ENCODE data around the gene FAM32A. TPM values are rescaled to one million over a fixed set of nuclear protein-coding genes. Genes with fewer than 3 reads are reported as not detected.

FAM32A gene
- total and polyA plus RNA-seq, 2 donors (not counting 1 experiment from before 2014, with no cell fraction given), result 53.4 to 62.0 TPM

- intact Hi-C loops (cut with micrococcal nuclease), result no loop called here
- Histone ChIP-seq H3K4me2 (replicated peaks; ENCODE audit: low read depth, low read length, poor library complexity, severe bottlenecking) (no peak overlapping the region), H3K9ac (ENCODE audit: low read length) (no peak overlapping the region), H4K20me1 (ENCODE audit: control insufficient read depth, insufficient read depth, low read length, poor library complexity, severe bottlenecking) (peaks cover 20% of the 10 kb centered on the region), H3K27me3 (replicated peaks in 1 of 4; ENCODE audit: control extremely low read depth in 1 of 4, control insufficient read depth in 3 of 4, insufficient read depth in 4 of 4, low read length in 3 of 4) (no peaks in the 10 kb centered on the region), H3K79me2 (ENCODE audit: control insufficient read depth, insufficient read depth, low read length) (peaks cover 60% of the 10 kb centered on the region), H3K4me1 (ENCODE audit: control insufficient read depth in 2 of 2, insufficient read depth in 2 of 2, low read length in 2 of 2) (no peaks in the 10 kb centered on the region), H3K36me3 (replicated peaks in 1 of 2; ENCODE audit: control extremely low read depth in 1 of 2, control insufficient read depth in 1 of 2, extremely low read depth in 1 of 2, insufficient read depth in 2 of 2, low read length in 1 of 2) (peaks cover 1 to 95% of the 10 kb centered on the region in 2 experiments), H3K4me3 (ENCODE audit: control extremely low read depth in 1 of 5, extremely low read depth in 1 of 5, insufficient read depth in 1 of 5, low read depth in 2 of 5, low read length in 4 of 5) (no peak overlapping the region), H3K9me3 (ENCODE audit: control extremely low read depth in 1 of 3, control insufficient read depth in 2 of 3, insufficient read depth in 1 of 3, low read length in 2 of 3) (peaks cover 0 to 36% (median 17%) of the 10 kb centered on the region in 3 donors), H2AFZ (ENCODE audit: insufficient read depth, low read depth, low read length, poor library complexity, severe bottlenecking) (no peak overlapping the region), H3K27ac (ENCODE audit: low read length in 2 of 2) (no peak overlapping the region)
- Mint-ChIP-seq H3K27me3 (no peaks in the 10 kb centered on the region), H3K27ac (no peak overlapping the region), H3K4me1 (no peaks in the 10 kb centered on the region), H3K4me3 (no peak overlapping the region), H3K9me3 (ENCODE audit: insufficient read depth) (peaks cover 2% of the 10 kb centered on the region)
- POLR2A ChIA-PET, result no interaction called here
- no peak for ATAC-seq (ENCODE audit: low read depth)
- CTCF ChIA-PET, result no interaction called here
- TF ChIP-seq EZH2 (IDR thresholded peaks at IDR 0.05; ENCODE audit: borderline replicate concordance, insufficient read depth, low read depth, low read length, poor library complexity, severe bottlenecking), result no peak
- TF ChIP-seq, protein P1, sequence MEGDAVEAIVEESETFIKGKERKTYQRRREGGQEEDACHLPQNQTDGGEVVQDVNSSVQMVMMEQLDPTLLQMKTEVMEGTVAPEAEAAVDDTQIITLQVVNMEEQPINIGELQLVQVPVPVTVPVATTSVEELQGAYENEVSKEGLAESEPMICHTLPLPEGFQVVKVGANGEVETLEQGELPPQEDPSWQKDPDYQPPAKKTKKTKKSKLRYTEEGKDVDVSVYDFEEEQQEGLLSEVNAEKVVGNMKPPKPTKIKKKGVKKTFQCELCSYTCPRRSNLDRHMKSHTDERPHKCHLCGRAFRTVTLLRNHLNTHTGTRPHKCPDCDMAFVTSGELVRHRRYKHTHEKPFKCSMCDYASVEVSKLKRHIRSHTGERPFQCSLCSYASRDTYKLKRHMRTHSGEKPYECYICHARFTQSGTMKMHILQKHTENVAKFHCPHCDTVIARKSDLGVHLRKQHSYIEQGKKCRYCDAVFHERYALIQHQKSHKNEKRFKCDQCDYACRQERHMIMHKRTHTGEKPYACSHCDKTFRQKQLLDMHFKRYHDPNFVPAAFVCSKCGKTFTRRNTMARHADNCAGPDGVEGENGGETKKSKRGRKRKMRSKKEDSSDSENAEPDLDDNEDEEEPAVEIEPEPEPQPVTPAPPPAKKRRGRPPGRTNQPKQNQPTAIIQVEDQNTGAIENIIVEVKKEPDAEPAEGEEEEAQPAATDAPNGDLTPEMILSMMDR (IDR thresholded peaks at IDR 0.05), result no peak
- no peak for DNase-seq
- WGBS (ENCODE audit: insufficient coverage), result 94% methylated on average over 14 of the region's 21 CpGs
Observed at GRCh38 chr19:16225279-16226183, 40.3 kb downstream of the FAM32A start.

GRCh38 chr19:16226184-16226591, 41.0 kb downstream of the FAM32A start:
- ChIA-PET CTCF (no interaction called here), POLR2A (no interaction called here)
- H3K4me3 Mint-ChIP-seq, result no peak overlapping the region
- Histone ChIP-seq H3K4me2 (replicated peaks; ENCODE audit: low read depth, low read length, poor library complexity, severe bottlenecking) (no peak overlapping the region), H4K20me1 (ENCODE audit: control insufficient read depth, insufficient read depth, low read length, poor library complexity, severe bottlenecking) (peaks cover 20% of the 10 kb centered on the region), H3K4me3 (ENCODE audit: control extremely low read depth in 1 of 5, extremely low read depth in 1 of 5, insufficient read depth in 1 of 5, low read depth in 2 of 5, low read length in 4 of 5) (no peak overlapping the region), H3K4me1 (ENCODE audit: control insufficient read depth in 2 of 2, insufficient read depth in 2 of 2, low read length in 2 of 2) (no peaks in the 10 kb centered on the region), H3K9me3 (ENCODE audit: control extremely low read depth in 1 of 3, control insufficient read depth in 2 of 3, insufficient read depth in 1 of 3, low read length in 2 of 3) (peaks cover 0 to 29% (median 10%) of the 10 kb centered on the region in 3 donors), H3K27ac (ENCODE audit: low read length in 2 of 2) (no peak overlapping the region), H3K9ac (ENCODE audit: low read length) (no peak overlapping the region), H3K79me2 (ENCODE audit: control insufficient read depth, insufficient read depth, low read length) (peaks cover 57% of the 10 kb centered on the region), H3K27me3 (replicated peaks in 1 of 4; ENCODE audit: control extremely low read depth in 1 of 4, control insufficient read depth in 3 of 4, insufficient read depth in 4 of 4, low read length in 3 of 4) (no peaks in the 10 kb centered on the region), H2AFZ (ENCODE audit: insufficient read depth, low read depth, low read length, poor library complexity, severe bottlenecking) (no peak overlapping the region), H3K36me3 (replicated peaks in 1 of 2; ENCODE audit: control extremely low read depth in 1 of 2, control insufficient read depth in 1 of 2, extremely low read depth in 1 of 2, insufficient read depth in 2 of 2, low read length in 1 of 2) (peaks cover 1 to 94% of the 10 kb centered on the region in 2 experiments)
- no peaks in the 10 kb centered on the region for H3K27me3 Mint-ChIP-seq
- DNase-seq (peak; percentile 7), ATAC-seq (ENCODE audit: low read depth) (no peak)
- intact Hi-C loops (cut with micrococcal nuclease), result no loop called here
- no peaks in the 10 kb centered on the region for H3K9me3 Mint-ChIP-seq (ENCODE audit: insufficient read depth)
- over 99% methylated on average over 16 of the region's 16 CpGs for WGBS (ENCODE audit: insufficient coverage)
- TF ChIP-seq, protein P1 (IDR thresholded peaks at IDR 0.05), result no peak
- TF ChIP-seq EZH2 (IDR thresholded peaks at IDR 0.05; ENCODE audit: borderline replicate concordance, insufficient read depth, low read depth, low read length, poor library complexity, severe bottlenecking), result no peak
- H3K4me1 Mint-ChIP-seq, result no peaks in the 10 kb centered on the region
- H3K27ac Mint-ChIP-seq, result no peak overlapping the region
